Smooth muscle cell (in vitro differentiated cells): ENCODE data around the gene MRPS9. TPM values are rescaled to one million over a fixed set of nuclear protein-coding genes. Genes with fewer than 3 reads are reported as not detected.

ENCODE experiments used
- DNase-seq: peaks from one replicate; lab custom pipeline; 2025; ENCODE audit not compliant: unreplicated experiment; lab: John Stamatoyannopoulos, UW
- H2AFZ ChIP-seq: fragments of 200-600 bp; sonication (generic); 2 replicates; pipeline ENCODE4 v1.6.0; 2016; ENCODE audit warnings: antibody characterized with exemption, low read depth, mild to moderate bottlenecking
- H3F3A ChIP-seq: fragments of 200-600 bp; sonication (generic); 2 replicates; pipeline ENCODE4 v1.6.0; 2017; ENCODE audit warnings: antibody characterized with exemption, low read depth
- H3K27ac ChIP-seq: fragments of 200-600 bp; sonication (generic); 2 replicates; pipeline ENCODE4 v1.5.1; 2016; ENCODE audit warnings: low read depth, mild to moderate bottlenecking
- H3K27me3 ChIP-seq: fragments of 200-600 bp; sonication (generic); 2 replicates; pipeline ENCODE4 v1.6.1; 2016; ENCODE audit warnings: low read depth, mild to moderate bottlenecking
- H3K36me3 ChIP-seq: fragments of 200-600 bp; sonication (generic); 2 replicates; pipeline ENCODE4 v1.5.1; 2016; ENCODE audit warnings: low read depth
- H3K4me1 ChIP-seq: fragments of 200-600 bp; sonication (generic); 2 replicates; pipeline ENCODE4 v1.5.1; 2016; ENCODE audit warnings: low read depth
- H3K4me2 ChIP-seq: fragments of 200-600 bp; sonication (generic); 2 replicates; pipeline ENCODE4 v1.6.0; 2016; ENCODE audit warnings: mild to moderate bottlenecking
- H3K4me3 ChIP-seq: fragments of 200-600 bp; sonication (generic); 2 replicates; pipeline ENCODE4 v1.5.1; 2016; ENCODE audit warnings: mild to moderate bottlenecking
- H3K79me2 ChIP-seq: fragments of 200-600 bp; sonication (generic); 2 replicates; pipeline ENCODE4 v1.6.0; 2016; ENCODE audit warnings: low read depth, mild to moderate bottlenecking
- H3K9ac ChIP-seq: fragments of 200-600 bp; sonication (generic); 2 replicates; pipeline ENCODE4 v1.6.0; 2016; ENCODE audit warnings: low read depth
- H3K9me3 ChIP-seq: fragments of 200-600 bp; sonication (generic); replicated peaks from 2 replicates; pipeline ENCODE4 v1.5.1; 2016; ENCODE audit warnings: low read depth
- H4K20me1 ChIP-seq: fragments of 200-600 bp; sonication (generic); 2 replicates; pipeline ENCODE4 v1.6.0; 2016; ENCODE audit warnings: low read depth
- WGBS: methylation state at CpG from one replicate; pipeline ENCODE4 v1.1.7; 2016; ENCODE audit warnings: low lambda C conversion rate; 5-methylcytosine and 5-hydroxymethylcytosine counted together
- polyA plus RNA-seq: library from polyadenylated mRNA; unstranded; fragments of >200 nt; fragmentation: Nextera tagmentation; extraction: Ambion mirVana; gene quantifications from 2 replicates; pipeline ENCODE4 v1.2.1, GENCODE V29; 2016
- total RNA-seq: library from RNA; depleted of rRNA; stranded (reverse); fragments of >200 nt; gene quantifications from 2 replicates; pipeline ENCODE4 v1.2.3, GENCODE V29; 2014
- TF ChIP-seq, protein P1 (sequence below): fragments of 200-600 bp; sonication (generic); IDR thresholded peaks from 2 replicates; pipeline ENCODE4 v1.5.1; 2017; ENCODE audit warnings: borderline replicate concordance, mild to moderate bottlenecking, antibody characterized with exemption; ENCODE audit not compliant: insufficient read depth, poor library complexity, severe bottlenecking

The MRPS9 gene
- total RNA-seq (26.2 and 31.4 TPM in 2 replicates), polyA plus RNA-seq (25.1 and 33.8 TPM in 2 replicates)

DNA sequence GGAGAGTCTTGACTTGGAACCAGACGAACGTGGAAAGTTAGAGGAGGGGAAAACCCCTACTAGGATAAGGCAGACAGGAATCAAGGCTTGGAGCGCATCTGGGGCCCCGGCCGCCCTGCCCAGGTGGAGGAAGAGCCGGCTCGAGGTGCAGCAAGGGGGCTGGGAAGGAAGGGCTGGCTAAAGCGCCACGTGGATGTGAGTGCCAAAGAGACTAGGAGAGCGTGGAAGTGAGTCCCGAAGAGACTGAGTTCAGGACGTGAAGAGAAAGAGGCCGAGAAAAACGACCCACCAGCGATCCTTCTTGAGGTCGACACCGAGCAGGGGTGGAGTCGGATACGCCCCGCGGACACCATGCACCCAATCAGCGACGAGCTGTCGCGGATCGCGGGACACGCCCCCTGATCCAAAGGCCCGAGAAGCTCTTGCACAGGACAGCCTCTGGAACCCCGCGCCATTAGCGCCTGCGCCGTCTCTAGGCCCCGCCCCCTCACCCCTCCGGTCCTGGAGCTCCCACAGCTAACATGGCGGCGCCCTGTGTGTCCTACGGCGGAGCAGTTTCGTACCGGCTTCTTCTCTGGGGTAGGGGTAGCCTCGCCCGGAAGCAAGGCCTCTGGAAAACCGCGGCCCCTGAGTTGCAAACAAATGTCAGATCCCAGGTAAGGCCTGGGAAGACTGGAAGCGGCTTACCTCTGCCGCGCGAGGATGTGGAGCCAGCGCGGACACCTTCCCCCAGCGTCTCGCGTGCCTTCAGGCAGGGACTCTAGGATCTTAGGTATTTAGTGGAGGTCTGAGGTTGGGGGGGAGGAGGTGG is at the start of gene MRPS9:
Gene MRPS9, plus strand, starts transcription at position 498 of the 811 bp plus-strand sequence. Its CDS starts 24 bp downstream, at position 522.
- Histone ChIP-seq H3K27ac (peak within 1 kb of the TSS; percentile 84), H3K79me2 (peaks cover 39% of the 10 kb centered on the region), H3K9me3 (no peaks in the 10 kb centered on the region), H2AFZ (peak within 1 kb of the TSS; percentile 99), H3K27me3 (no peaks in the 10 kb centered on the region), H3K9ac (peak within 1 kb of the TSS; percentile 91), H3K4me2 (peak within 1 kb of the TSS; percentile 97), H3K4me1 (peaks cover 23% of the 10 kb centered on the region), H3K4me3 (peak within 1 kb of the TSS; percentile 96), H3K36me3 (no peaks in the 10 kb centered on the region), H4K20me1 (no peaks in the 10 kb centered on the region), H3F3A (no peaks in the 10 kb centered on the region)
- TF ChIP-seq, protein P1, sequence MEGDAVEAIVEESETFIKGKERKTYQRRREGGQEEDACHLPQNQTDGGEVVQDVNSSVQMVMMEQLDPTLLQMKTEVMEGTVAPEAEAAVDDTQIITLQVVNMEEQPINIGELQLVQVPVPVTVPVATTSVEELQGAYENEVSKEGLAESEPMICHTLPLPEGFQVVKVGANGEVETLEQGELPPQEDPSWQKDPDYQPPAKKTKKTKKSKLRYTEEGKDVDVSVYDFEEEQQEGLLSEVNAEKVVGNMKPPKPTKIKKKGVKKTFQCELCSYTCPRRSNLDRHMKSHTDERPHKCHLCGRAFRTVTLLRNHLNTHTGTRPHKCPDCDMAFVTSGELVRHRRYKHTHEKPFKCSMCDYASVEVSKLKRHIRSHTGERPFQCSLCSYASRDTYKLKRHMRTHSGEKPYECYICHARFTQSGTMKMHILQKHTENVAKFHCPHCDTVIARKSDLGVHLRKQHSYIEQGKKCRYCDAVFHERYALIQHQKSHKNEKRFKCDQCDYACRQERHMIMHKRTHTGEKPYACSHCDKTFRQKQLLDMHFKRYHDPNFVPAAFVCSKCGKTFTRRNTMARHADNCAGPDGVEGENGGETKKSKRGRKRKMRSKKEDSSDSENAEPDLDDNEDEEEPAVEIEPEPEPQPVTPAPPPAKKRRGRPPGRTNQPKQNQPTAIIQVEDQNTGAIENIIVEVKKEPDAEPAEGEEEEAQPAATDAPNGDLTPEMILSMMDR = no peak
- WGBS = under 1% methylated on average over 52 of the region's 55 CpGs
- DNase-seq = peak; percentile 96

DNA sequence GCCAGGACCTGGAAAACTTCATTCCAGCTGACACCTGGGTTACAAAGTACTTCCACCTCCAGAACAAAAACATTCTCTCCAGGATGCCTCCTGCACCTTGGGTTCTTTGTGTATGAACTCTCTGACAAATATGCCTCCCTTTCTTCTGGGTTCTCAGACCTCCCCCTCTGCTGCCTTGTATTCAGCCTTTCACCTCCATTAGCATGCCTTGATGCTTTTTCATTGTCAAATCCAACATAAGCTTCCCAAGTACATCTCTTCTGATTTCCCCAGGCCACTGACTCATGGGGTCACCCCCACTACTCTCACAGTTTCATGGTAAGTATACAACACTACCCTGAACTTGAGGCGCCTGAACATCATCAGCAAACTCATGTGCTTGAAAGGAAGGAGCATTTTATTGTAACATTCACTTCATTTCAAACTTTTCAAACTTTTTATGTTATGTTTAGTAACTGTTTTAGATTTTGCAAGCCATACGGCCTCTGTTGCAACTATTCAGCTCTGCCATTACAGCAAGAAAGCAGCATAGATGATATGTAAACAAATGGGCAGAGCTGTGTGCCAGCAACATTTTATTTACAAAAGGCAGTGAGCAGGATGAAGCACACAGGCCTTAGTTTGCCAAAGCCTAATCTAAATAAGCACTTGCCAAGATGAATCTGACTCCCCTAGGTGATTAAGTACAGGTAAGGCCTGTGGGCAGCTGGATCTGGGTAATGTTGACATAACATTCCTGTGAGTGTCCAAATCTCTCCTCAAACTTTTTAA is 32.5 kb upstream of the MRPS9 start:
- H3K9me3 ChIP-seq = no peaks in the 10 kb centered on the region
- no peaks in the 10 kb centered on the region for H3K79me2 ChIP-seq
- H3F3A ChIP-seq = no peaks in the 10 kb centered on the region
- no peaks in the 10 kb centered on the region for H3K36me3 ChIP-seq
- no peak overlapping the region for H3K27ac ChIP-seq
- no peak for DNase-seq
- H2AFZ ChIP-seq = no peak overlapping the region
- H3K9ac ChIP-seq = no peak overlapping the region
- no peaks in the 10 kb centered on the region for H3K27me3 ChIP-seq
- TF ChIP-seq, protein P1 = no peak
- no peaks in the 10 kb centered on the region for H3K4me1 ChIP-seq
- 81% methylated on average over 2 of the region's 2 CpGs for WGBS
- no peaks in the 10 kb centered on the region for H4K20me1 ChIP-seq
- H3K4me2 ChIP-seq = no peak overlapping the region
- H3K4me3 ChIP-seq = no peak overlapping the region

DNA sequence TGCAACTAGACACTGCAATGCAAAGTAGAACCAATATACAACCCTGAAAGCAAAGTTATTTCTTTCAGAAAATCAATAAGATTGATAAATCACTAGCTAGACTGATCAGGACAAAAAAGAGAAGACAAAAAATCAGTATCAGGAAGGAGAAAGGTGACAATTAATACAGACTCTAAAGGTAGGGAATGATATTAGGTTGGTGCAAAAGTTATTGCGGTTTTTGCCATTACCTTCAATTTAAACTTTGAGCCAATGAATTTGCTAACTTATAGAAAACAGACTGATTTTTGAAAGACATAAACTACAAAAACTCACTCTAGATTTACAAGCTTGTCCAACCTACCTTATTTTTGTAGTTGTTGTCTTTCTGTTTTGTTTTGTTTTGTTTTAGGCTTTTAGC is 30.5 kb upstream of the MRPS9 start:
- Histone ChIP-seq H4K20me1 (no peaks in the 10 kb centered on the region), H3K4me2 (no peak overlapping the region), H2AFZ (no peak overlapping the region), H3F3A (no peaks in the 10 kb centered on the region), H3K27ac (no peak overlapping the region), H3K4me3 (no peak overlapping the region), H3K9ac (no peak overlapping the region), H3K9me3 (no peaks in the 10 kb centered on the region), H3K27me3 (no peaks in the 10 kb centered on the region), H3K4me1 (no peaks in the 10 kb centered on the region), H3K79me2 (no peaks in the 10 kb centered on the region), H3K36me3 (no peaks in the 10 kb centered on the region)
- DNase-seq = no peak
- 90% methylated on average over 1 of the region's 1 CpG for WGBS
- TF ChIP-seq, protein P1 = no peak
